ENCODE measurements around the gene YAE1.

DNA sequence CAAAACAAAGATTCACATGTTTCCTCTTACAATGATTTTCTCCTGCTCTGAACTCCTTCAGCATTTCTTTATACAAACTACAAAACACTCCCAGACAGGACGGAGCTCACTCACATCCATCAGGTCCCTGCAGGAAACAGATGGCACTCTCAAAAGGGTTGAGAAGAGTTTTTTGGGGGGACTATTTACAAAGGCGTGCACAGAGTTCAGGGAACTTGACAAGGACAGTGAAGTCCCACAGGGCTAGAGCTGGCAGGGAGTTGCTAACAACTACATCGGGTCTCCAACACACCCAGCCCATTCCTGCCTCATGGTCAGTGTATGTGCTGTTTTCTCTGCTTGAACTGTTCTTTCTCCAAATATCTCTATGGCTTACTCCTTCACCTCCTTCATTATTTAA, 24.7 kb upstream of the YAE1 start:
- TF ChIP-seq, protein P1, sequence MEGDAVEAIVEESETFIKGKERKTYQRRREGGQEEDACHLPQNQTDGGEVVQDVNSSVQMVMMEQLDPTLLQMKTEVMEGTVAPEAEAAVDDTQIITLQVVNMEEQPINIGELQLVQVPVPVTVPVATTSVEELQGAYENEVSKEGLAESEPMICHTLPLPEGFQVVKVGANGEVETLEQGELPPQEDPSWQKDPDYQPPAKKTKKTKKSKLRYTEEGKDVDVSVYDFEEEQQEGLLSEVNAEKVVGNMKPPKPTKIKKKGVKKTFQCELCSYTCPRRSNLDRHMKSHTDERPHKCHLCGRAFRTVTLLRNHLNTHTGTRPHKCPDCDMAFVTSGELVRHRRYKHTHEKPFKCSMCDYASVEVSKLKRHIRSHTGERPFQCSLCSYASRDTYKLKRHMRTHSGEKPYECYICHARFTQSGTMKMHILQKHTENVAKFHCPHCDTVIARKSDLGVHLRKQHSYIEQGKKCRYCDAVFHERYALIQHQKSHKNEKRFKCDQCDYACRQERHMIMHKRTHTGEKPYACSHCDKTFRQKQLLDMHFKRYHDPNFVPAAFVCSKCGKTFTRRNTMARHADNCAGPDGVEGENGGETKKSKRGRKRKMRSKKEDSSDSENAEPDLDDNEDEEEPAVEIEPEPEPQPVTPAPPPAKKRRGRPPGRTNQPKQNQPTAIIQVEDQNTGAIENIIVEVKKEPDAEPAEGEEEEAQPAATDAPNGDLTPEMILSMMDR (IDR thresholded peaks at IDR 0.05) = no peak
- TF ChIP-seq POLR2AphosphoS5 (IDR thresholded peaks at IDR 0.05) (no peak), POLR2A (IDR thresholded peaks at IDR 0.05) (no peak)

Measured in breast epithelium (tissue), 3 donors.